HL-60 (cell line): ENCODE results near the gene TRIM14.

ENCODE experiments used
- GABPA ChIP-seq: IDR thresholded peaks from 2 replicates; pipeline ENCODE4 v1.6.1; 2012; ENCODE audit warnings: low read depth
- POLR2AphosphoS5 ChIP-seq: IDR thresholded peaks from 2 replicates; pipeline ENCODE4 v1.6.1; 2012; ENCODE audit warnings: low read depth
- SPI1 ChIP-seq: IDR thresholded peaks from 2 replicates; pipeline ENCODE4 v1.6.1; 2012; ENCODE audit warnings: low read depth, mild to moderate bottlenecking, borderline replicate concordance
- TF ChIP-seq, protein P1 (sequence below): IDR thresholded peaks from 2 replicates; pipeline ENCODE4 v1.6.1; 2012; ENCODE audit warnings: low read depth; ENCODE audit not compliant: insufficient replicate concordance
- TF ChIP-seq, protein P2 (sequence below): IDR thresholded peaks from one replicate; pipeline ENCODE4 v1.5.1; 2011; ENCODE audit warnings: low read length, control low read depth, inconsistent platforms; ENCODE audit not compliant: insufficient read depth

DNA sequence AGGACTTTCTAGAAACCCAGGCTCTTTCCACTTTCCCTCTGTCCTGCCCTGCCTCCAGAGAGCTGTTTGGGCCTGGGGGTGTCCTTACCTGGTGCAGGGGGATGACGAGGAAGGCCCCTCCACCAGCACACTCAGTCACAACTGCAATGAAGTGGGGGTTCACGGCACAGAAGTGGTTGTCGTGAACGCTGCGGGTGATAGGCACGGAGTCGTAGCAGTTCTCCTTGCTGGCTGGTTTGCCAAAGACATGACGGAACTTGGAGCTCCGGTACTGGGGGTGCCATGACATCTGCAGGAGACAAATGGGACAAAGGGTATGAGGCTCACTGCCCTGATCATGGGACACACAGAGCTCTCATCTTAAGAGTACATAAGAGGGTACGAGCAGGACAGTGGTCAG is 38.4 kb upstream of the TRIM14 start:
- TF ChIP-seq, protein P1, sequence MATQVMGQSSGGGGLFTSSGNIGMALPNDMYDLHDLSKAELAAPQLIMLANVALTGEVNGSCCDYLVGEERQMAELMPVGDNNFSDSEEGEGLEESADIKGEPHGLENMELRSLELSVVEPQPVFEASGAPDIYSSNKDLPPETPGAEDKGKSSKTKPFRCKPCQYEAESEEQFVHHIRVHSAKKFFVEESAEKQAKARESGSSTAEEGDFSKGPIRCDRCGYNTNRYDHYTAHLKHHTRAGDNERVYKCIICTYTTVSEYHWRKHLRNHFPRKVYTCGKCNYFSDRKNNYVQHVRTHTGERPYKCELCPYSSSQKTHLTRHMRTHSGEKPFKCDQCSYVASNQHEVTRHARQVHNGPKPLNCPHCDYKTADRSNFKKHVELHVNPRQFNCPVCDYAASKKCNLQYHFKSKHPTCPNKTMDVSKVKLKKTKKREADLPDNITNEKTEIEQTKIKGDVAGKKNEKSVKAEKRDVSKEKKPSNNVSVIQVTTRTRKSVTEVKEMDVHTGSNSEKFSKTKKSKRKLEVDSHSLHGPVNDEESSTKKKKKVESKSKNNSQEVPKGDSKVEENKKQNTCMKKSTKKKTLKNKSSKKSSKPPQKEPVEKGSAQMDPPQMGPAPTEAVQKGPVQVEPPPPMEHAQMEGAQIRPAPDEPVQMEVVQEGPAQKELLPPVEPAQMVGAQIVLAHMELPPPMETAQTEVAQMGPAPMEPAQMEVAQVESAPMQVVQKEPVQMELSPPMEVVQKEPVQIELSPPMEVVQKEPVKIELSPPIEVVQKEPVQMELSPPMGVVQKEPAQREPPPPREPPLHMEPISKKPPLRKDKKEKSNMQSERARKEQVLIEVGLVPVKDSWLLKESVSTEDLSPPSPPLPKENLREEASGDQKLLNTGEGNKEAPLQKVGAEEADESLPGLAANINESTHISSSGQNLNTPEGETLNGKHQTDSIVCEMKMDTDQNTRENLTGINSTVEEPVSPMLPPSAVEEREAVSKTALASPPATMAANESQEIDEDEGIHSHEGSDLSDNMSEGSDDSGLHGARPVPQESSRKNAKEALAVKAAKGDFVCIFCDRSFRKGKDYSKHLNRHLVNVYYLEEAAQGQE: no peak
- no peak for TF ChIP-seq POLR2AphosphoS5
- TF ChIP-seq, protein P2, sequence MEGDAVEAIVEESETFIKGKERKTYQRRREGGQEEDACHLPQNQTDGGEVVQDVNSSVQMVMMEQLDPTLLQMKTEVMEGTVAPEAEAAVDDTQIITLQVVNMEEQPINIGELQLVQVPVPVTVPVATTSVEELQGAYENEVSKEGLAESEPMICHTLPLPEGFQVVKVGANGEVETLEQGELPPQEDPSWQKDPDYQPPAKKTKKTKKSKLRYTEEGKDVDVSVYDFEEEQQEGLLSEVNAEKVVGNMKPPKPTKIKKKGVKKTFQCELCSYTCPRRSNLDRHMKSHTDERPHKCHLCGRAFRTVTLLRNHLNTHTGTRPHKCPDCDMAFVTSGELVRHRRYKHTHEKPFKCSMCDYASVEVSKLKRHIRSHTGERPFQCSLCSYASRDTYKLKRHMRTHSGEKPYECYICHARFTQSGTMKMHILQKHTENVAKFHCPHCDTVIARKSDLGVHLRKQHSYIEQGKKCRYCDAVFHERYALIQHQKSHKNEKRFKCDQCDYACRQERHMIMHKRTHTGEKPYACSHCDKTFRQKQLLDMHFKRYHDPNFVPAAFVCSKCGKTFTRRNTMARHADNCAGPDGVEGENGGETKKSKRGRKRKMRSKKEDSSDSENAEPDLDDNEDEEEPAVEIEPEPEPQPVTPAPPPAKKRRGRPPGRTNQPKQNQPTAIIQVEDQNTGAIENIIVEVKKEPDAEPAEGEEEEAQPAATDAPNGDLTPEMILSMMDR: no peak
- TF ChIP-seq GABPA: no peak
- no peak for TF ChIP-seq SPI1
